Hippocampal formation (tissue), 2 donors: ENCODE data around the gene MARCHF4.

ENCODE experiments used
- DNase-seq, 2 donors: peaks; one replicate each; lab custom pipeline; 2025; lab: John Stamatoyannopoulos, UW

MARCHF4 gene

GRCh38 chr2:216349366-216349765 lies 22.9 kb downstream of the MARCHF4 start:
- no peak for DNase-seq

- DNase-seq, result no peak
Observed at GRCh38 chr2:216348756-216349308, 23.5 kb downstream of the MARCHF4 start.

- DNase-seq, result no peak
Observed at GRCh38 chr2:216346781-216347180, 25.5 kb downstream of the MARCHF4 start.

GRCh38 chr2:216345846-216346245 lies 26.4 kb downstream of the MARCHF4 start:
- DNase-seq, result no peak

GRCh38 chr2:216344950-216345300 lies 27.4 kb downstream of the MARCHF4 start:
- no peak for DNase-seq

GRCh38 chr2:216344206-216344949 lies 27.9 kb downstream of the MARCHF4 start:
- DNase-seq, result no peak

- DNase-seq, result no peak
Observed at GRCh38 chr2:216343221-216343980, 28.9 kb downstream of the MARCHF4 start.

GRCh38 chr2:216341121-216341520 lies 31.2 kb downstream of the MARCHF4 start:
- no peak for DNase-seq

GRCh38 chr2:216340280-216340631 lies 32.0 kb downstream of the MARCHF4 start:
- no peak for DNase-seq

- DNase-seq, result peak in 1 of 2 donors; percentile 22
Observed at GRCh38 chr2:216339456-216340279, 32.6 kb downstream of the MARCHF4 start.

GRCh38 chr2:216335252-216335651 lies 37.0 kb downstream of the MARCHF4 start:
- DNase-seq, result no peak

- no peak for DNase-seq
Observed at GRCh38 chr2:216328347-216328746, 43.9 kb downstream of the MARCHF4 start.

GRCh38 chr2:216327447-216327935 lies 44.8 kb downstream of the MARCHF4 start:
- no peak for DNase-seq
